Measurements from ENCODE around the gene UBE2O.

The UBE2O gene

GRCh38 chr17:76388966-76389888, 63.7 kb downstream of the UBE2O start:
- no peak for DNase-seq (ENCODE audit: low read depth)

DNA sequence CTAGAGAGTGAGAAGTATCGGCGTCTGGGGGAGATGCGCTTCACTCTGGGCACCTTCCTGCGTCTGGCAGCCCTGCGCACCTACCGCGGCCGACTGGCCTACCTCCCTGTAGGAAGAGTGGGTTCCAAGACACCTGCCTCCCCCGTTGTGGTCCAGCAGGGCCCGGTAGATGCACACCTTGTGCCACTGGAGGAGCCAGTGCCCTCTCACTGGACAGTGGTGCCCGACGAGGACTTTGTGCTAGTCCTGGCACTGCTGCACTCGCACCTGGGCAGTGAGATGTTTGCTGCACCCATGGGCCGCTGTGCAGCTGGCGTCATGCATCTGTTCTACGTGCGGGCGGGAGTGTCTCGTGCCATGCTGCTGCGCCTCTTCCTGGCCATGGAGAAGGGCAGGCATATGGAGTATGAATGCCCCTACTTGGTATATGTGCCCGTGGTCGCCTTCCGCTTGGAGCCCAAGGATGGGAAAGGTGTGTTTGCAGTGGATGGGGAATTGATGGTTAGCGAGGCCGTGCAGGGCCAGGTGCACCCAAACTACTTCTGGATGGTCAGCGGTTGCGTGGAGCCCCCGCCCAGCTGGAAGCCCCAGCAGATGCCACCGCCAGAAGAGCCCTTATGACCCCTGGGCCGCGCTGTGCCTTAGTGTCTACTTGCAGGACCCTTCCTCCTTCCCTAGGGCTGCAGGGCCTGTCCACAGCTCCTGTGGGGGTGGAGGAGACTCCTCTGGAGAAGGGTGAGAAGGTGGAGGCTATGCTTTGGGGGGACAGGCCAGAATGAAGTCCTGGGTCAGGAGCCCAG, 65.8 kb downstream of the UBE2O start:
- no peak for DNase-seq (ENCODE audit: low read depth)

DNA sequence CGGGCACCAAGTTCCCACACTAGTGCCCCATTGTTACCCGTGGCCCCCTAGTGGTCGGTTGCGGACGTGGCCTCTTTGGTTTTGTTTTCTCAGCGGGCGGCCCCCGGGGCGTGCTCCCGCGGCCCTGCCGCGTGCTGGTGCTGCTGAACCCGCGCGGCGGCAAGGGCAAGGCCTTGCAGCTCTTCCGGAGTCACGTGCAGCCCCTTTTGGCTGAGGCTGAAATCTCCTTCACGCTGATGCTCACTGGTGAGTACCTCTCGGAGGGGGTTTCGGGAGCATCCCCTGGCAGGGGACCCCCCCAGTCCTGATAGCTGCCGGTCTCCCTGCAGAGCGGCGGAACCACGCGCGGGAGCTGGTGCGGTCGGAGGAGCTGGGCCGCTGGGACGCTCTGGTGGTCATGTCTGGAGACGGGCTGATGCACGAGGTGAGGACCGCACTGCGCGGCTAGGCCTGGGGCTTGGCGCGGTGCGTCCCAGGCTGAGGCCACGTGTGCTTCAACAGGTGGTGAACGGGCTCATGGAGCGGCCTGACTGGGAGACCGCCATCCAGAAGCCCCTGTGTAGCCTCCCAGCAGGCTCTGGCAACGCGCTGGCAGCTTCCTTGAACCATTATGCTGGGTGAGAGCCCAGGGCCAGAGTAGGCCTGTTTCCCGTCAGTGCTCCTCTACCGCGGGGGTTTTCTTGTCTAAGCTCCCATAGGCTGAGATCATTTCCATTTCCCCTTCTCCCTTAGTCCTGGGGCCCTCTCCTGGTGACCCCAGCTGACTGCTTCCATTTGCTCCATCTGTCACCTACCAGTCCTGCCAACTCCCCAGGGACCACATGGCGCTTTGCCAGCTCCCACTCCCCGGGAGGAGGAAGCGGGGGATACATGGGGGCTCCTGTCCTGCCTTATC, 66.8 kb downstream of the UBE2O start:
- DNase-seq (ENCODE audit: low read depth), result no peak

GRCh38 chr17:76384987-76385891, 67.7 kb downstream of the UBE2O start:
- DNase-seq (ENCODE audit: low read depth), result no peak

GRCh38 chr17:76384222-76384986, 68.5 kb downstream of the UBE2O start, which contains the start of gene SPHK1:
TSS of gene SPHK1 (plus strand) at chr17:76384609. CDS start at chr17:76385645, 1,036 bp downstream.
- no peak for DNase-seq (ENCODE audit: low read depth)

DNA sequence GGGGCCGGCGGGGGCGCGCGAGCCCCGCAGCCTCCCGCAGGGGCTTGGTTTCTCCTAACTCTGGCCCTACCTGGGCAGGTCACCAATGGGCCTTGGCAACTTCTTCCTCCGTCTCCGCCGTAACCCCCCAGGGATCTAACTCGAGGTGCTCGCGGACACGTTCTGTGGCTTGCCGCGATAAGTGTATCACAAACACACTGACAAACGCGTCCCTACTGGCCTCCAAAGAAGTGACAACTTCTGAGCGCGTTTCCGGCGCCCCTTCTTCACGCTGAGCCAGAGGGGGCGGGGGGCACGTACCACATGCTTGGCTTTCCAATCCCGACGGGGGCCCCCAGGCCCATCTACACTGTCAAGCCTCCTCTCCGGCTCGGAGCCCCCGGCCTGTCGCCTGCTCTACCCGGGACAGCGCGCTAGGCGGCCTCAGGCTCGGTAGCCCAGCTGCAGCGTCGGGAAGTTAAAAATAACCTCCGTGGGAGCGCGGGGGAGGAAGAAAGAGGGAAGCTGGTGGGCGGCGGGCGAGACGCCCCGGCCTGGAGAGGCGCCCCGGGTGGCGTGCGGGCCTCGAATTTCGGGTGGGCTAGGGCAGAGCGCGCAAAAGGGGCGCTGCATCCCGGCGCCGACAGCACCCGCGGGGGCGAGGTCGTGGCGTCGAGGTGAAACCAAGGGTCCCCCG, 69.3 kb downstream of the UBE2O start:
- DNase-seq (ENCODE audit: low read depth), result no peak

- DNase-seq (ENCODE audit: low read depth), result no peak
These were observed 70.0 kb downstream of the UBE2O start for GRCh38 chr17:76382803-76383545.

- no peak for DNase-seq (ENCODE audit: low read depth)
These were observed 70.6 kb downstream of the UBE2O start for GRCh38 chr17:76382351-76382802.

DNA sequence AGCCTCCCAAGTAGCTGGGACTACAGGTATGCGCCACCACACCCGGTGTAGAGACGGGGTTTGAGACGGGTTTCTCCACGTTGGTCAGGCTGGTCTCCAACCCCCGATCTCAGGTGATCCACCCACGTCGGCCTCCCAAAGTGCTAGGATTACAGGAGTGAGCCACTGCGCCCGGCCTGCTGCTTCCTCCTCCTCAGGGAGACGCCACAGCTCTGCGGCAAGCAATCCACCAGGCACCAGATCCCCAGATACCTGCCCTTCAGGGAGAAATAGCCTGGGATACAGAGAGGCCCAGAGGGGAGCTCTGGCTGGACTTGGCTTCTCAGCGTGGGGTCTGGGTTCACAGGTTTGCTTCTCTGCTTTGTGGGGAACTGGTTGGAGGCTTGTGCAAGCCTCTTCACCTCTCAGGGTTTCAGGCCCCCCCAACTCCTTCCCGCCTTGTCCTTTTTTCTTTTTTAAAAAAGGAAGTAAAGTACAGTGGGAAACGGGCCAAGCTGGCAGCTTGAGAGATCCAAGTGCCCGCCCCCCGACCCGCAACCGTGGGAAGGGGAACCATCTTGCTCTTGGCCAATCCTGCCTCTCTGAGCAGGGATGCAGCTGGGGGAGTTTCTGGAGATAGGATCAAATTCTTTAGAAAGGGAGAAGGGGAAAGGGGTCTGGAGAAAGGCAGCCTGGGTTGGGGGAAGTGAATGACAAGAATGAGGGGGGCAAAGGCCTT, 71.2 kb downstream of the UBE2O start:
- no peak for DNase-seq (ENCODE audit: low read depth)

DNA sequence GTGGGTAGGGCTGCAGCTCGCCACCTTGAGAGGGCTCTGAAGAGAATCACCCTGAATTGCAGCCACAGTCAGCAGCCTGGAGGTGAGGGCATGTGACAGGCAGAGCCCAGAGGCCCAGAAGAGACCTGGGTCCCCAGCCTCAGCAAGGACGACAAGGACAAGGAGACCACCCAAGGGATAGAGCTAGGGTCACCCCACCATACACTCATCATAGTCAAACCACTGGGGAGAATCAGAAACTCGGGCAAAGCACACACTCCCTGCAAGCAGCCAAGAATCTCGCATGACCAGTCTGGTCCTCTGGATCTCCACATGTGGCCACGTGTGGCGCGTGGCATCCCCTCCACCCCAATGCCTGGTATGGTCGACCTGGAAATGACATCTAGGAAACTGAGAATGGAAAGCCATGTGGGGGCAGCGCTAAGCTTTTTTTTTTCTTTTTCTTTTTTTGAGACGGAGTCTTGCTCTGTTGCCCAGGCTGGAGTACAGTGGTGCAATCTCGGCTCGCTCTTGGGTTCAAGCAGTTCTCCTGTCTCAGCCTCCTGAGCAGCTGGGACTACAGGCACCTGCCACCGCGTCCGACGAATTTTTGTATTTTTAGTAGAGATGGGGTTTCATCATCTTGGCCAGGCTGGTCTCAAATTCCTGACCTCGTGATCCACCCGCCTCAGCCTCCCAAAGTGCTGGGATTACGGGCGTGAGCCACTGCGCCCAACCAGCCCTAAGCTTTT, 73.1 kb downstream of the UBE2O start:
- no peak for DNase-seq (ENCODE audit: low read depth)

DNA sequence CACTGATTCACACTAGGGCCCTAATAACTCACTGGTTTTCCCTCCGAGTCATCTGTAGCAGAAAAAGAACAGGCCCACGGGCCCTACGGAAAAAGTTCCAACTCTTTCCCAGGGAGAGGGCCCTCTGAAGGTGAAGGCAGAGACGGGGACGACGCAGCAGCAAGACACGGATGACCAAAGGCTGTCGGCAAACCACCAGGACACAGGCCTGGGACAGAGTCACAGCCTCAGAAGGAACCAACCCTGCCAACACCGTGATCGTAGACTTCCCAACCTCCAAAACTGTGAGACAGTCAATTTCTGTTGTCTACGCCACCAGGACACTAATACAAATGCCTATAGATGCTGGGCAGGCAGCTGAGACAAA, 73.7 kb downstream of the UBE2O start:
- DNase-seq (ENCODE audit: low read depth), result no peak

DNA sequence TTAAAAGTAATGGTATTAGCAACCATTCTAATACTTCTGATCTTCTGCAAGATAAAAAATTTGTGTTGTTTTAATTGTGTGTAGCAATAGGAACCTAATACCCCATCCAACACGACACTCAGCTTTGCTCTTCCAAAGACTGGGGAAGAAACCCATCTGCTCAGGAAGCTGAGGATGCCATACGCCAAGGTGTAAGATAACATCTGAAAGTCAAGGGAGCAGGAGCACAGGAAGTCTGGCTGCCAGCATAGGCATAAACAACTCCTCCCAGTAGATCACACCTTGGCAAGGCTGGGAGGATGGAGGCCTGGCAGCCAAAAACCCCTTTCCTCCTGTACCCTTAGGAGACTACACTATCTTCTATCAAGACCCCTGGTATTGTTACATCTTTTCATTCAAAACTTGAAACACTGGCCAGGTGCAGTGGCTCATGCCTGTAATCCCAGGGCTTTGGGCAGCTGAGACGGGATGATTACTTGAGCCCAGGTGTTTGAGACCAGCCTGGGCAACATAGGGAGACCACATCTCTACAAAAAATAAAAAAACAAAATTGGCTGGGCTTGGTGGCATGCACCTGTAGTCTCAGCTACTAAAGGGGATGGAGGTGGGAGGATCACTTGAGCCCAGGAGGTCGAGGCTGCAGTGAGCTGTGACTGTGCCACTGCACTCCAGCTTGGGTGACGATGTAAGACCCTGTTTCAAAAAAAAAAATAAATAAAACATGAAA, 74.2 kb downstream of the UBE2O start:
- DNase-seq (ENCODE audit: low read depth), result no peak

GRCh38 chr17:76376318-76377133, 76.4 kb downstream of the UBE2O start:
- no peak for DNase-seq (ENCODE audit: low read depth)

DNA sequence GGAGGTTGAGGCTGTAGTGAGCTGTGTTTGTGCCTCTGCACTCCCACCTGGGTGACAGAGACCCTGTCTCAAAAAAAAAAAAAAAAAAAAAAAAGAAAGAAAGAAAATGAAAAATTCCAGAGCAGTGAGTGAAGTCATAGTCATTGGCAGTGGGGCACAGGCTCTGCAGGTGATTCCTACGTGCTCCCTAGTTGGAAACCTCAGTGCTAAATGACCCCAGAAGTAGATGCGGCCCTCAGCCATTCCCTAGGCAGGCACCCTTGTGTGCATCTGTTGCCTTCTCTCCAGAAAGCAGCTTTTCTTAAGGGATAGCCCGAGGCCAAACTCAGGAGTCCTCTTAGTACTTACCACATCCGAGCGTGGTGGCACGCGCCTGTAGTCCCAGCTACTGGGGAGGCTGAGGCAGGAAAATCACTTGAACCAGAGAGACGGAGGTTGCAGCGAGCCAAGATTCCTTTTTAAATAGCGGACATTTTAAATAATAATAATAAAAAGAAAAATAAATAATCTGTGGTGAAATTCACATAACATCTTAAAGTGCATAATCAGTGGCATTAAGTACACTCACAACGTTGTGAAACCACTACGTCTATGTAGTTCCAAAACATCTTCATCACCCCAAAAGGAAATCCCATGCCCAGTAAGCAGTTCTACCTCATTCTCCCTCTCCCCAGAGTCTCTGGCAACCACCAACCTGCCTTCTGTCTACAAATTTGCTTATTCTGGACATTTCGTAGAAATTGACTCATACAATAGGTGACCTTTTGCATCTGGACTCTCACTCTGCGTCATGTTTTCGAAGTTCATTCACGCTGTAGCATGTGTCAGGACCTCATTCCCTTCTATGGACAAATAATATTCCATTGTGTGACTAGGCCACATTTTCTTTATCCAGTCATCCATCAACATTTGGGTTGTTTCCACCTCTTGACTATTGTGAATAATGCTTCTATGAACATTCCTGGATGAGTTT, 81.0 kb downstream of the UBE2O start:
- no peak for DNase-seq (ENCODE audit: low read depth)

Measured in CMK (cell line).